OCI-LY3 (cell line): ENCODE measurements around the gene ARHGAP4.

Experiments
- EZH2phosphoT487 ChIP-seq: fragments of 200-600 bp; shearing (Covaris generic); IDR thresholded peaks from 2 replicates; pipeline ENCODE4 v1.6.1; 2018; ENCODE audit warnings: antibody characterized with exemption, mixed run types, low read depth
- TF ChIP-seq, protein P1 (sequence below): fragments of 200-600, 300-600 bp; sonication (generic); IDR thresholded peaks from 2 replicates; pipeline ENCODE4 v1.5.1; 2014; ENCODE audit warnings: antibody characterized with exemption, low read length, low read depth

DNA sequence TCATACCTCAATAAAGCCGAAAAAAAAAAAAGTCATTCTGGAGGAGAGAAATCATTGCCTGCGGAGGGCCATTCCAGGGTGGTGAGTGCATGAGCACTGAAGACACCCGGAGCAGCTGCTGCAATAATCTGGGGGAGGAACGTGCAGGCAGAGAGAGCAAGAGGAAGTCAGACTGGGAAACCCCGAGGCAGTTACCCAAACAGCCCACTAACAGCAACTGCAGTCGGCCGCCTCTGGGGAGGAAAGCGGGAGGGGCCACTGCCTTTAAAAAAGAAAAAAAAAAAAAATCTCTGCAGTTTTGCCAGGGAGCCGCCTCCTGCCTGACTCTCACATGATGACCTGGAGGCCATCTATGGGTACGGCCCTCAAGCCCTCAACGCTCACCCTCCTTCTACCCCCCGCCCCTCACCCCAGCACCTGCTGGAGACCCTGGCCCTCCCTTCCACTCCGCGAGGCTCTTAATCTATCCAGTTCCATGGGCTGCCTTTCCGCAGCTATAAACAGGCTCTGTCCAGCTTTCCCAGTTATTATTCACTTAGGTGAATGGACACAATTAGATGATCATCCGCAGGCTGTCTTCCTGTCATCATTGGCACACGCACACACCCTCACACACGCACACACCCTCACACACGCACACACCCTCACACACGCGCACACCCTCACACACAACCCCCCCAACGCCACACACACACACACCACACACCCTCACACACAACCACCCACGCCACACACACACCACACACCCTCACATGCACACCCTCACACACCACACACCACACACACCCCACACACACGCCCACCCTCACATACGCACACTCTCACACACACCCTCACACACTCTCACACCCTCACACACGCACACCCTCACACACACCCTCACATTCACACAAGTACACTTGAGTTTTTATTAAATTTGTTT is 25.0 kb downstream of the ARHGAP4 start:
- TF ChIP-seq, protein P1, sequence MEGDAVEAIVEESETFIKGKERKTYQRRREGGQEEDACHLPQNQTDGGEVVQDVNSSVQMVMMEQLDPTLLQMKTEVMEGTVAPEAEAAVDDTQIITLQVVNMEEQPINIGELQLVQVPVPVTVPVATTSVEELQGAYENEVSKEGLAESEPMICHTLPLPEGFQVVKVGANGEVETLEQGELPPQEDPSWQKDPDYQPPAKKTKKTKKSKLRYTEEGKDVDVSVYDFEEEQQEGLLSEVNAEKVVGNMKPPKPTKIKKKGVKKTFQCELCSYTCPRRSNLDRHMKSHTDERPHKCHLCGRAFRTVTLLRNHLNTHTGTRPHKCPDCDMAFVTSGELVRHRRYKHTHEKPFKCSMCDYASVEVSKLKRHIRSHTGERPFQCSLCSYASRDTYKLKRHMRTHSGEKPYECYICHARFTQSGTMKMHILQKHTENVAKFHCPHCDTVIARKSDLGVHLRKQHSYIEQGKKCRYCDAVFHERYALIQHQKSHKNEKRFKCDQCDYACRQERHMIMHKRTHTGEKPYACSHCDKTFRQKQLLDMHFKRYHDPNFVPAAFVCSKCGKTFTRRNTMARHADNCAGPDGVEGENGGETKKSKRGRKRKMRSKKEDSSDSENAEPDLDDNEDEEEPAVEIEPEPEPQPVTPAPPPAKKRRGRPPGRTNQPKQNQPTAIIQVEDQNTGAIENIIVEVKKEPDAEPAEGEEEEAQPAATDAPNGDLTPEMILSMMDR, result no peak
- no peak for TF ChIP-seq EZH2phosphoT487
